SK-N-SH (cell line): ENCODE measurements around the gene TTC3. TPM values are rescaled to one million over a fixed set of nuclear protein-coding genes. Genes with fewer than 3 reads are reported as not detected.
A peak's percentile ranks its signal among the peaks of the same experiment; 100 is the strongest.

Experiments
- CTCF ChIA-PET: fragments of 300-600, 350-600 bp; formaldehyde crosslinking; extraction: SDS; loops from one replicate; lab custom pipeline; 2021; lab: Yijun Ruan, JAX
- POLR2A ChIA-PET: fragments of 350-600 bp; sonication (Branson Sonifier 250); formaldehyde crosslinking; extraction: SDS; loops from one replicate; lab custom pipeline; 2020; ENCODE audit warnings: antibody characterized with exemption, inconsistent platforms; lab: Yijun Ruan, JAX
- DNase-seq: peaks from one replicate; pipeline ENCODE4 v3.0.0; 2012
- H2AFZ ChIP-seq: fragments of 200-600 bp; sonication (generic); 2 replicates; pipeline ENCODE4 v1.8.1; 2016; ENCODE audit warnings: antibody characterized with exemption, mild to moderate bottlenecking, low read depth
- H3F3A ChIP-seq: fragments of 200-600 bp; sonication (generic); replicated peaks from 2 replicates; pipeline ENCODE3; 2016; ENCODE audit warnings: antibody characterized with exemption, mild to moderate bottlenecking; ENCODE audit not compliant: insufficient read depth
- H3K27ac ChIP-seq, 2 experiments: fragments of 200-500 bp in 1 of 2; fragments of 200-600 bp in 1 of 2; sonication (Bioruptor generic) in 1 of 2; sonication (generic), shearing (Covaris generic) in 1 of 2; 2 replicates each; pipeline versions ENCODE4 v1.5.1 to v1.6.1; 2014 to 2016; ENCODE audit warnings: low read depth in 2 of 2, inconsistent platforms in 1 of 2, low read length in 1 of 2, mild to moderate bottlenecking in 1 of 2, mixed read lengths in 1 of 2
- H3K27me3 ChIP-seq: fragments of 200-600 bp; sonication (generic), shearing (Covaris generic); 2 replicates; pipeline ENCODE4 v1.6.1; 2016; ENCODE audit warnings: mixed run types; ENCODE audit not compliant: insufficient read depth
- H3K36me3 ChIP-seq, 2 experiments: fragments of 200-500 bp in 1 of 2; fragments of 200-600 bp in 1 of 2; sonication (Bioruptor generic) in 1 of 2; sonication (generic) in 1 of 2; replicated peaks in 1 of 2; 2 replicates each; pipeline versions ENCODE3 to v1.5.1; 2014 to 2016; ENCODE audit warnings: low read length in 1 of 2, mild to moderate bottlenecking in 1 of 2; ENCODE audit not compliant: insufficient read depth in 2 of 2, control insufficient read depth in 1 of 2
- H3K4me1 ChIP-seq, 2 experiments: fragments of 200-500 bp in 1 of 2; fragments of 200-600 bp in 1 of 2; sonication (Bioruptor generic) in 1 of 2; sonication (generic), shearing (Covaris generic) in 1 of 2; 2 replicates each; pipeline versions ENCODE4 v1.5.1 to v1.6.1; 2014 to 2016; ENCODE audit warnings: low read depth in 1 of 2, low read length in 1 of 2, mixed run types in 1 of 2; ENCODE audit not compliant: insufficient read depth in 2 of 2, control insufficient read depth in 1 of 2
- H3K4me2 ChIP-seq: fragments of 200-600 bp; sonication (generic), shearing (Covaris generic); 2 replicates; pipeline ENCODE4 v1.6.1; 2017; ENCODE audit warnings: mixed run types
- H3K4me3 ChIP-seq, 2 experiments: fragments of 200-500 bp in 1 of 2; fragments of 200-600 bp in 1 of 2; sonication (Bioruptor generic) in 1 of 2; sonication (generic), shearing (Covaris generic) in 1 of 2; 2 replicates each; pipeline versions ENCODE4 v1.5.1 to v1.8.1; 2014 to 2016; ENCODE audit warnings: low read depth in 2 of 2, inconsistent platforms in 1 of 2, low read length in 1 of 2, mild to moderate bottlenecking in 1 of 2, mixed read lengths in 1 of 2, moderate library complexity in 1 of 2
- H3K79me2 ChIP-seq: fragments of 200-600 bp; sonication (generic); 2 replicates; pipeline ENCODE4 v1.8.1; 2017; ENCODE audit warnings: mild to moderate bottlenecking; ENCODE audit not compliant: insufficient read depth
- H3K9ac ChIP-seq: fragments of 200-600 bp; sonication (generic); 2 replicates; pipeline ENCODE4 v1.6.1; 2017; ENCODE audit warnings: mixed run types
- H3K9me2 ChIP-seq: fragments of 200-600 bp; sonication (generic); 2 replicates; pipeline ENCODE4 v1.6.1; 2017; ENCODE audit warnings: mixed run types
- H3K9me3 ChIP-seq: fragments of 200-600 bp; sonication (generic); 2 replicates; pipeline ENCODE4 v1.6.1; 2017; ENCODE audit warnings: mixed run types, mild to moderate bottlenecking, moderate library complexity
- H4K20me1 ChIP-seq: fragments of 200-600 bp; sonication (generic); 2 replicates; pipeline ENCODE4 v1.6.1; 2017; ENCODE audit warnings: mild to moderate bottlenecking, mixed run types; ENCODE audit not compliant: insufficient read depth
- CHD2 ChIP-seq: fragments of 150-350 bp; IDR thresholded peaks from 2 replicates; pipeline ENCODE4 v1.6.1; 2018; ENCODE audit warnings: low read length; ENCODE audit not compliant: partially characterized antibody
- ELF1 ChIP-seq: IDR thresholded peaks from 2 replicates; pipeline ENCODE4 v1.4.0; 2012
- FOXJ3 ChIP-seq: sonication (generic); formaldehyde crosslinking; IDR thresholded peaks from 2 replicates; pipeline ENCODE4 v1.5.1; 2020; ENCODE audit warnings: mild to moderate bottlenecking, missing genetic modification reagents
- GABPA ChIP-seq: IDR thresholded peaks from 2 replicates; pipeline ENCODE4 v1.4.0; 2012; ENCODE audit warnings: low read depth, mild to moderate bottlenecking
- GATA2 ChIP-seq: sonication (generic); formaldehyde crosslinking; IDR thresholded peaks from 2 replicates; pipeline ENCODE4 v1.5.0; 2020; ENCODE audit warnings: mild to moderate bottlenecking, missing genetic modification reagents
- MEF2A ChIP-seq: IDR thresholded peaks from 2 replicates; pipeline ENCODE4 v1.4.0; 2012; ENCODE audit warnings: low read depth, borderline replicate concordance
- MXI1 ChIP-seq: IDR thresholded peaks from 2 replicates; pipeline ENCODE4 v1.6.1; 2012; ENCODE audit warnings: mild to moderate bottlenecking, low read depth, low read length, improper control_type of control experiment
- NFIC ChIP-seq: IDR thresholded peaks from 2 replicates; pipeline ENCODE4 v1.4.0; 2012; ENCODE audit warnings: borderline replicate concordance
- NRF1 ChIP-seq: IDR thresholded peaks from 2 replicates; pipeline ENCODE4 v1.6.1; 2012; ENCODE audit warnings: low read depth, mild to moderate bottlenecking, low read length
- POLR2AphosphoS5 ChIP-seq: IDR thresholded peaks from 2 replicates; pipeline ENCODE4 v1.6.1; 2012; ENCODE audit warnings: low read depth, low read length
- RCOR1 ChIP-seq: fragments of 150-350 bp; IDR thresholded peaks from 2 replicates; pipeline ENCODE4 v1.6.1; 2017; ENCODE audit warnings: antibody characterized with exemption, low read length
- RXRA ChIP-seq: IDR thresholded peaks from 2 replicates; pipeline ENCODE4 v1.4.0; 2012; ENCODE audit warnings: low read depth, mild to moderate bottlenecking, borderline replicate concordance
- SIN3A ChIP-seq: IDR thresholded peaks from 2 replicates; pipeline ENCODE4 v1.6.1; 2012; ENCODE audit warnings: low read depth, mild to moderate bottlenecking, low read length, moderate library complexity, borderline replicate concordance
- TAF1 ChIP-seq: IDR thresholded peaks from 2 replicates; pipeline ENCODE4 v1.6.1; 2012; ENCODE audit warnings: low read depth, mild to moderate bottlenecking, low read length, moderate library complexity, borderline replicate concordance
- TCF12 ChIP-seq: IDR thresholded peaks from 2 replicates; pipeline ENCODE4 v1.4.0; 2012
- TEAD4 ChIP-seq: IDR thresholded peaks from 2 replicates; pipeline ENCODE4 v1.4.0; 2012; ENCODE audit warnings: mild to moderate bottlenecking, borderline replicate concordance; ENCODE audit not compliant: insufficient read depth
- YY1 ChIP-seq: IDR thresholded peaks from 2 replicates; pipeline ENCODE4 v1.4.0; 2012; ENCODE audit warnings: low read depth, mild to moderate bottlenecking
- WGBS: methylation state at CpG from one replicate; pipeline ENCODE4 v1.1.6; 2017; ENCODE audit warnings: low lambda C conversion rate; 5-methylcytosine and 5-hydroxymethylcytosine counted together
- polyA plus RNA-seq, 3 experiments: library from polyadenylated mRNA; depleted of rRNA; stranded (reverse); fragments of >200 nt; gene quantifications; 2 replicates each; pipeline ENCODE4 v1.2.3, GENCODE V29; 2012
- TF ChIP-seq, protein P1 (sequence below): IDR thresholded peaks from 2 replicates; pipeline ENCODE4 v1.4.0; 2012; ENCODE audit warnings: low read depth, borderline replicate concordance
- TF ChIP-seq, protein P2 (sequence below): IDR thresholded peaks from 2 replicates; pipeline ENCODE4 v1.6.1; 2012; ENCODE audit warnings: mild to moderate bottlenecking, low read depth, low read length, moderate library complexity
- TF ChIP-seq, protein P3 (sequence below): IDR thresholded peaks from 2 replicates; pipeline ENCODE4 v1.4.0; 2012; ENCODE audit warnings: low read depth, borderline replicate concordance
- TF ChIP-seq, protein P4 (sequence below): fragments of 200-600 bp; sonication (generic); IDR thresholded peaks from 2 replicates; pipeline ENCODE4 v1.6.1; 2017; ENCODE audit warnings: antibody characterized with exemption, mild to moderate bottlenecking, moderate library complexity
- TF ChIP-seq, protein P5 (sequence below): fragments of 150-350 bp; IDR thresholded peaks from 2 replicates; pipeline ENCODE4 v1.6.1; 2016; ENCODE audit warnings: mild to moderate bottlenecking, low read depth, low read length
- TF ChIP-seq, protein P6 (sequence below): IDR thresholded peaks from 2 replicates; pipeline ENCODE4 v1.4.0; 2012; ENCODE audit warnings: low read depth

TTC3 gene
- polyA plus RNA-seq, 1 of the 3 experiments (the other 2 are of a cell fraction): 35.7 TPM

DNA sequence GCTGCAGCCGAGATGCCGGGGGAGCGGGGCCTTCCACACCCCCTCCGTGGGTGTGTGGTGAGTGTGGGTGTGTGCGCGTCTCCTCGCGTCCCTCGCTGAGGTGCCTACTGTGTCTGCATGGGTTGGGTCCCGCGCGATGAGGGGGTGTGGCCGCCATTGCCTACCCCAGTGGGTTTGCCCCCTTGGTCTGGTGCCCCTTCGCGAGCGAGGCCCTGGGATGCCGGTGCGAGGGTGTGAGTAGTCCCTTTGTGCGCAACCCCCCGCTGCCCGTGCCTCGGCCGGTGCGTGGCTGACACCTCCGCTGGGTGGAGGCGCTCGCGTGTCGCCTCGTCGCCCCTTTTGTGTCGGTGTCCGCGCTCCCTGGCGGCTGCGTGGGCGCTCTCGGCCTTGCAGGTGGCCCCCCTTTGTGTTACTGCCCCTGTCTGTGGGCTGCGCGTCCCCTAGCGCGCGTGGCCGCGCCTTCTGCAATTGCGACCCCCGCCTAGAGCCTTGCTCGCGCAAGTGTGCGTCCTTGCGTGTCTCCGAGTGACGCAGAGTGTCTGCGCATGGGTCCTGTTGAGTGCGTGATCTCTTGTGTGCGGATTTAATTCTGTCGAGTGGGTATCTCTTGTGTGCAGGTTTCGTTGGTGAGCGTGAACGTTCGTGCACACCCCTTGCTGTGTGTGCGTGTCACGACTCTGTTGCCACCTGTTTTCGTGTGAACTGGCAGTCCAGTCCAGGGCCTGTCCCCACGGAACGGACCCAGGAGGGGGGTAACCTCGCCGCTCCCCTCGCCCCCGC, 553 bp downstream of the TTC3 start:
- POLR2A ChIA-PET: no interaction called here
- Histone ChIP-seq H3K27me3 (no peaks in the 10 kb centered on the region), H4K20me1 (peaks cover 36% of the 10 kb centered on the region), H3K9me2 (no peaks in the 10 kb centered on the region), H3K27ac (peak overlapping the region; percentile 76 to 88), H2AFZ (peak overlapping the region; percentile 70), H3K36me3 (peaks cover 15 to 22% of the 10 kb centered on the region in 2 experiments), H3K4me1 (peaks cover 0 to 21% of the 10 kb centered on the region in 2 experiments; a peak in 2 of 4 replicates), H3K79me2 (peaks cover 64% of the 10 kb centered on the region), H3K4me3 (peak overlapping the region; percentile 76 to 98), H3K9ac (peak overlapping the region; percentile 83), H3F3A (no peaks in the 10 kb centered on the region), H3K9me3 (no peaks in the 10 kb centered on the region), H3K4me2 (peak overlapping the region; percentile 91)
- peak; percentile 61 for DNase-seq
- 0% methylated on average over 3 of the region's 70 CpGs for WGBS
- CTCF ChIA-PET: no interaction called here
- no peak for TF ChIP-seq SIN3A
- TF ChIP-seq, protein P1, sequence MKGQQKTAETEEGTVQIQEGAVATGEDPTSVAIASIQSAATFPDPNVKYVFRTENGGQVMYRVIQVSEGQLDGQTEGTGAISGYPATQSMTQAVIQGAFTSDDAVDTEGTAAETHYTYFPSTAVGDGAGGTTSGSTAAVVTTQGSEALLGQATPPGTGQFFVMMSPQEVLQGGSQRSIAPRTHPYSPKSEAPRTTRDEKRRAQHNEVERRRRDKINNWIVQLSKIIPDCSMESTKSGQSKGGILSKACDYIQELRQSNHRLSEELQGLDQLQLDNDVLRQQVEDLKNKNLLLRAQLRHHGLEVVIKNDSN: no peak
- no peak for TF ChIP-seq NFIC
- TF ChIP-seq TAF1: no peak
- TF ChIP-seq, protein P2, sequence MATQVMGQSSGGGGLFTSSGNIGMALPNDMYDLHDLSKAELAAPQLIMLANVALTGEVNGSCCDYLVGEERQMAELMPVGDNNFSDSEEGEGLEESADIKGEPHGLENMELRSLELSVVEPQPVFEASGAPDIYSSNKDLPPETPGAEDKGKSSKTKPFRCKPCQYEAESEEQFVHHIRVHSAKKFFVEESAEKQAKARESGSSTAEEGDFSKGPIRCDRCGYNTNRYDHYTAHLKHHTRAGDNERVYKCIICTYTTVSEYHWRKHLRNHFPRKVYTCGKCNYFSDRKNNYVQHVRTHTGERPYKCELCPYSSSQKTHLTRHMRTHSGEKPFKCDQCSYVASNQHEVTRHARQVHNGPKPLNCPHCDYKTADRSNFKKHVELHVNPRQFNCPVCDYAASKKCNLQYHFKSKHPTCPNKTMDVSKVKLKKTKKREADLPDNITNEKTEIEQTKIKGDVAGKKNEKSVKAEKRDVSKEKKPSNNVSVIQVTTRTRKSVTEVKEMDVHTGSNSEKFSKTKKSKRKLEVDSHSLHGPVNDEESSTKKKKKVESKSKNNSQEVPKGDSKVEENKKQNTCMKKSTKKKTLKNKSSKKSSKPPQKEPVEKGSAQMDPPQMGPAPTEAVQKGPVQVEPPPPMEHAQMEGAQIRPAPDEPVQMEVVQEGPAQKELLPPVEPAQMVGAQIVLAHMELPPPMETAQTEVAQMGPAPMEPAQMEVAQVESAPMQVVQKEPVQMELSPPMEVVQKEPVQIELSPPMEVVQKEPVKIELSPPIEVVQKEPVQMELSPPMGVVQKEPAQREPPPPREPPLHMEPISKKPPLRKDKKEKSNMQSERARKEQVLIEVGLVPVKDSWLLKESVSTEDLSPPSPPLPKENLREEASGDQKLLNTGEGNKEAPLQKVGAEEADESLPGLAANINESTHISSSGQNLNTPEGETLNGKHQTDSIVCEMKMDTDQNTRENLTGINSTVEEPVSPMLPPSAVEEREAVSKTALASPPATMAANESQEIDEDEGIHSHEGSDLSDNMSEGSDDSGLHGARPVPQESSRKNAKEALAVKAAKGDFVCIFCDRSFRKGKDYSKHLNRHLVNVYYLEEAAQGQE: 0 out of 2 replicates have a peak, but pooled peaks have one; percentile 10
- TF ChIP-seq MXI1: peak; percentile 63; the same call in 1 of the 2 replicates
- no peak for TF ChIP-seq ELF1
- TF ChIP-seq, protein P3, sequence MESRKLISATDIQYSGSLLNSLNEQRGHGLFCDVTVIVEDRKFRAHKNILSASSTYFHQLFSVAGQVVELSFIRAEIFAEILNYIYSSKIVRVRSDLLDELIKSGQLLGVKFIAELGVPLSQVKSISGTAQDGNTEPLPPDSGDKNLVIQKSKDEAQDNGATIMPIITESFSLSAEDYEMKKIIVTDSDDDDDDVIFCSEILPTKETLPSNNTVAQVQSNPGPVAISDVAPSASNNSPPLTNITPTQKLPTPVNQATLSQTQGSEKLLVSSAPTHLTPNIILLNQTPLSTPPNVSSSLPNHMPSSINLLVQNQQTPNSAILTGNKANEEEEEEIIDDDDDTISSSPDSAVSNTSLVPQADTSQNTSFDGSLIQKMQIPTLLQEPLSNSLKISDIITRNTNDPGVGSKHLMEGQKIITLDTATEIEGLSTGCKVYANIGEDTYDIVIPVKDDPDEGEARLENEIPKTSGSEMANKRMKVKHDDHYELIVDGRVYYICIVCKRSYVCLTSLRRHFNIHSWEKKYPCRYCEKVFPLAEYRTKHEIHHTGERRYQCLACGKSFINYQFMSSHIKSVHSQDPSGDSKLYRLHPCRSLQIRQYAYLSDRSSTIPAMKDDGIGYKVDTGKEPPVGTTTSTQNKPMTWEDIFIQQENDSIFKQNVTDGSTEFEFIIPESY: no peak
- no peak for TF ChIP-seq TEAD4
- peak; percentile 47 for TF ChIP-seq NRF1
- no peak for TF ChIP-seq TCF12
- TF ChIP-seq, protein P4, sequence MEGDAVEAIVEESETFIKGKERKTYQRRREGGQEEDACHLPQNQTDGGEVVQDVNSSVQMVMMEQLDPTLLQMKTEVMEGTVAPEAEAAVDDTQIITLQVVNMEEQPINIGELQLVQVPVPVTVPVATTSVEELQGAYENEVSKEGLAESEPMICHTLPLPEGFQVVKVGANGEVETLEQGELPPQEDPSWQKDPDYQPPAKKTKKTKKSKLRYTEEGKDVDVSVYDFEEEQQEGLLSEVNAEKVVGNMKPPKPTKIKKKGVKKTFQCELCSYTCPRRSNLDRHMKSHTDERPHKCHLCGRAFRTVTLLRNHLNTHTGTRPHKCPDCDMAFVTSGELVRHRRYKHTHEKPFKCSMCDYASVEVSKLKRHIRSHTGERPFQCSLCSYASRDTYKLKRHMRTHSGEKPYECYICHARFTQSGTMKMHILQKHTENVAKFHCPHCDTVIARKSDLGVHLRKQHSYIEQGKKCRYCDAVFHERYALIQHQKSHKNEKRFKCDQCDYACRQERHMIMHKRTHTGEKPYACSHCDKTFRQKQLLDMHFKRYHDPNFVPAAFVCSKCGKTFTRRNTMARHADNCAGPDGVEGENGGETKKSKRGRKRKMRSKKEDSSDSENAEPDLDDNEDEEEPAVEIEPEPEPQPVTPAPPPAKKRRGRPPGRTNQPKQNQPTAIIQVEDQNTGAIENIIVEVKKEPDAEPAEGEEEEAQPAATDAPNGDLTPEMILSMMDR: peak; percentile 32
- no peak for TF ChIP-seq CHD2
- TF ChIP-seq YY1: no peak
- no peak for TF ChIP-seq RXRA
- 0 out of 2 replicates have a peak, but pooled peaks have one; percentile 33 for TF ChIP-seq FOXJ3
- TF ChIP-seq RCOR1: no peak
- TF ChIP-seq GATA2: no peak
- TF ChIP-seq, protein P5, sequence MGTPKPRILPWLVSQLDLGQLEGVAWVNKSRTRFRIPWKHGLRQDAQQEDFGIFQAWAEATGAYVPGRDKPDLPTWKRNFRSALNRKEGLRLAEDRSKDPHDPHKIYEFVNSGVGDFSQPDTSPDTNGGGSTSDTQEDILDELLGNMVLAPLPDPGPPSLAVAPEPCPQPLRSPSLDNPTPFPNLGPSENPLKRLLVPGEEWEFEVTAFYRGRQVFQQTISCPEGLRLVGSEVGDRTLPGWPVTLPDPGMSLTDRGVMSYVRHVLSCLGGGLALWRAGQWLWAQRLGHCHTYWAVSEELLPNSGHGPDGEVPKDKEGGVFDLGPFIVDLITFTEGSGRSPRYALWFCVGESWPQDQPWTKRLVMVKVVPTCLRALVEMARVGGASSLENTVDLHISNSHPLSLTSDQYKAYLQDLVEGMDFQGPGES: no peak
- TF ChIP-seq, protein P6, sequence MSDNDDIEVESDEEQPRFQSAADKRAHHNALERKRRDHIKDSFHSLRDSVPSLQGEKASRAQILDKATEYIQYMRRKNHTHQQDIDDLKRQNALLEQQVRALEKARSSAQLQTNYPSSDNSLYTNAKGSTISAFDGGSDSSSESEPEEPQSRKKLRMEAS: 0 out of 2 replicates have a peak, but pooled peaks have one; percentile 16
- TF ChIP-seq MEF2A: no peak
- no peak for TF ChIP-seq POLR2AphosphoS5
- no peak for TF ChIP-seq GABPA
